ENCODE measurements around the gene CCNY.
"Not testable (repeated sequence)": the region's sequence is repeated elsewhere in the genome, so short reads cannot be mapped to it uniquely, and the experiment has no call there.

CCNY gene

DNA sequence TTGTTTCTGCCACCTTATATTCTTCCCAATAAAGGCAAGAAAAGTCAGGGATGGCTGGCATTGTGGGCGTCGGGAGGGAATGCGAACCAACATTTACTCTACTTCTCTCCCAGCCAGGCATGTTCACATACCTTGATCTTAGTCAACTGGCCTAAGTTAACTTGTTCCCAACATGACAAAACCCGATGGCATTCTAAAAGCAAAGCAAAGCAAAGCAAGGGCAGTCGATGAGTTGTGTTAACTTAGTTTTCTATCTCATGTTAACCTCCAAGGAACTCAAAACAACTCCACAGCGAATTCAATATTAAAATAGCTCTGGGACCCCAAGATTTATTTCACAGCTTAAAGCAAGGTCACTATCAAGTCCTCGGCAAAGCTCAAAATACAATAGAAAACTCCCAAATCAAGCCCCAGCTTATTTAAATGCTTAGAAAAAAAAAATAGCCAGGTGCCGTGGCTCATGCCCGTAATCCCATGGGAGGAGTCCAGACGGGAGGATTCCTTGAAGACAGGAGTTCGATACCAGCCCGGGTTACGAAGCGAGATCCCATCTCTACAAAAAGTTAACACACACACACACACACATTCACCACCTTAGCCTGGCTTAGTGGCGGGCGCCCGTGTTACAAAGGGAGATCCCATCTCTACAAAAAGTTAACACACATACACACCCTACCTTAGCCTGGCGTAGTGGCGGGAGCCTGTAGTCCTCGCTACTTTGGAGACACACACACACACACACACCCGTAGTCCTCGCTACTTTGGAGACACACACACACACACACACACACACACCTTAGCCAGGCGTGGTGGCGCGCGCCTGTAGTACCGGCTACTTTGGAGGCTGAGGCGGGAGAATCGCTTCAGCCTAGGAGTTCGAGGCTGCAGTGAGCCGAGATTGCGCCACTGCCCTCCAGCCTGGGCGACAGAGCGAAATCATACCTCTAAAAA is 901 bp upstream of the CCNY start:
- DNase-seq = no peak

DNA sequence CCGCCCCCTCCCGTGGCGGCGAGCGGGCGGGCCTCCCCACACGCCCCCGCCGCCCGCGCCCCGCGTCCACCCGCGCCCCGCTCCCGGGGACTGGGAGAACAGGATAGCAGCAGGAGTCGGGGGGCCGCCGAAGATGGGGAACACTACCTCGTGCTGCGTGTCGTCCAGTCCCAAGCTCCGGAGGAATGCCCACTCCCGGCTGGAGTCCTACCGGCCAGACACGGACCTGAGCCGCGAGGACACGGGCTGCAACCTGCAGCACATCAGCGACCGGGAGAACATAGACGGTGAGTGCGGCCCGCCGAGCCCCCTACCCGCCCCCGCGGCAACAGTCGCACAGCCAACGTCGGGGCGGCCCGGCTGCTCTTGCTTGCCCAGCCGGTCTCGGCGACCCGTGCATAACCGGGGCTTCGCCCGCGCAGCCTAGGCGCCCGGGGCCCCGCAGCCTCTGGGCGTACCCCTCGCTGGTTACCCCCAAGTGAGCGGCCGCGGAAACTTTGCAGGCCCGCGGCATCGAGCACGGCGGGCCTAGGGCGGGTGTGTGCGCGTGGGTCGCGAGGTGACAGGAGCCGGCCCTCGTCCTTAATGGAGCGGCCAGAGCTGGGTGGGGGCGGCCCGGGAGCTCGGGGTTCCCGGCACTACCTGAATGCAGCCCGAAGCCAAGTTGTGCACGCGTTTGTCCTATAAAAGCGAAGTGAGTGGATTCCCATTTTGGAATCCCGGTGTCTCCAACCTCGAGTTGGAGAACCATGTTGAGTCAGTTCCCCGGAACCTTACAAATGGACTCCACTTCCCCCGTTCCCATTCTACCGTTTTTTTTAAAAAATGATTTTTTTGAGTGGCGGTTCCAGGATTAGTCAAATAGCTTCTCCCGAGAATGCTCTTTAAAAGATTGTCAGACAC is 863 bp downstream of the CCNY start:
- no peak for DNase-seq

DNA sequence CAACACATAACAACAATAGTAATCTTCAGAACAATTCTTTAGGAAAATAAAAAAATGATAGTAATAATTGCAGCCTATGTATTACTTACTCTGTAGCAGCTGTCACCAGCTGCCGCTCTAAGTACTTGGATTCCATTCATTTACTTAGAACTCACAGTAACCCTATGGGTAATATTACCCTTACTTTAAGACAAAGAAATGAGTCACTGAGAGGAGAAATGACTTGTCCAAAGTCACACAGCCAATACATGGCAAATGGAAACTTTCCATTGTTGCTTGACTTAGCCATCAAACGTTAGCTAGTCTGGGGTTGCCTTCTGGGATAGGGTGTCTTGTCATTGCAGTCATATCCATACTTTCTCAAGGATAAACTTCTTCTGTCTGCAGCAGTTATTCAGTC is 3.6 kb downstream of the CCNY start:
- DNase-seq = no peak

DNA sequence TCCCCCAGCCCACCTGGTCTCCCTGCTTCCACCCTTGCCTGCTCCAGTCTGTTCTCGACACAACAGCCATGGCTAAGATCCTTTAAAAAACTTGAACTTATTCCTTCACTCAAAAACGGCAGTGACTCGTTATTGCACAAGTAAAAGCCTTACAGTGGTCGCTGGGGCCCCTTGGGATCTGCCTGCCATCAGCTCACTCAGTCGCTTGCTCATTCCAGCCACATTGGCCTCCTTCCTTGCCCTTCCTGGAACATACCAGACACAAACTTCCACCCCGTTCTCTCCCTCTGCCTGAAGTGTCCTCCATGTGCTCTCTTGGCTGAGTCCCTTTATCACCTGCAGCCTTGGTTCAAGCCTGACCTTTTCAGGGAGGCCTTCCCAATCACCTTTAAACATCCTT is 4.7 kb downstream of the CCNY start:
- no peak for DNase-seq

DNA sequence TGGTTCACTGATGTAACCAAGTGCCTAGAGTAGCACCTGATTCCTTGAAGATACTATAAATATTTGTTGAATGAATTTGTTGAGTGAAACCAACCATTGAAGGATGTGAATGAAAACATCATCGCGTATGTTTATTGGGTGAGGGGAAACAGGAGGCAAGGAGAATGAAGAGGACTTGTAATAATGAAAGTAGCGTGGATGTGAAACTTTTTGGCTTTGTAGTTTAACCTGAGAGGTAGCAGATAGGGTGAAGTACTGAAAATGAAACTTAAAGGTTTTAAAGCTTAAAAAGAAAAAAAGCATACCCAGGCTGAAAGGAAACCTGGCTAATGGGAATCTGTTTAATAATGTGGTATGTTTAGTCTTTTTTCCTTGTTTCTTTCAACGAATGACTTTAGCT is 5.2 kb downstream of the CCNY start:
- no peak for DNase-seq

DNA sequence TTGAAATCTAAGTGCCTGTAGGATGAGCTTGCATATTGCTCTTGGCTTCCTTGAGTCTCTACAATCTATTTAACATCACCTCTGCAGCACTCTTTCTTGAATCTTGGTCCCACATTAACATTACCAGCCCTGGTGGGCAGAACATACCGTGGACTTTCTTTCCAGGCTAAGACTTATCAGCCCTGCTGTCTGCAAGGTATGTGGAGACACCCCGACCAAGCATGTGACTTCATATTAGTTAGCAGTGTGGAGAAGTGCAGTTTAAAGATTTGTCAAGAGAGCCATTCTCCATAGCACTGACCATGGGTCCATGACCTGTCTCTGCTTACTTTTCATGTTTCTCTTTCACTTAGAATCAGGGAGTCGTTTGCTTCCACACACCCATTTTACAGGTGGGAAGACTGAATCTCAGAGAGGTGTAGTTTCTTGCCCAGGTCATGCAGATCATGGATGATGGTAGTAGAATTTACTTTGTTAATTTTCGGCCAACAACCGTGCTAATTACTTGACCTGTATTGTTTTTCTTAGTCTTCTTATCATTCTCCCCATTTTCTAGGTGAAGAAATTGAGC is 6.0 kb downstream of the CCNY start:
- DNase-seq = no peak

DNA sequence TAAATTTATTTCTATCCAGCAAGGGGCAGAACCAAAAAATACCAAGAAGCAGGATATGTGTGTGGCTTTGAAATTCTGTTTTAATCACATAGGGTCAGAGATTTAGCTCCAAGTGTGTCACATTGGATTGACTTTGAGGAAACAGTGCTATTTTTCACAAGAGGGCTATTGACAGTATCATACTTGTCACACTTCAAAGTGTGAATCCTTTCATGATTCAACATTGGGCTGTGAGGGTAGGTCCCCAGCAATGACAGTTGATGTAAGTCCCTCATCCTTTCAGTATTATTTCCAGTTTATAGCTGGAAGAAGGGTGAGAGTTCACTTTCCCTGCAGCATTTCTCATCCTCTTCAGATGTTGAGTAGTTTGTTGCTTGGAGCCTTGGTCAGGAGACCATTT is 7.4 kb downstream of the CCNY start:
- DNase-seq = no peak

DNA sequence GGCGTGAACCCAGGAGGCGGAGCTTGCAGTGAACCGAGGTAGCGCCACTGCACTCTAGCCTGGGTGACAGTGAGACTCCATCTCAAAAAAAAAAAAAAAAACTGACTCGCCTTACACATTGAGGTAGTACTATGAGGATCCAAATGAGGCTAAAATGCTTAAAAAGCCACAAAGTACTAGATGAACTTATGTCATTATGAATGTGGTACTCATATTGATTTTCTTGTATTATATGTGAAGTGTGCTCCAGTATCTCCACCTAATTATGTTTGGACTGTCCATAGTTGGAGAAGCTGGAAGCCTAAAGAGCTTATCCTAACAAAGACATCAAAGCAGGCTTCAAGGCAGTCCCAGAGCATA is 9.1 kb downstream of the CCNY start:
- no peak for DNase-seq

DNA sequence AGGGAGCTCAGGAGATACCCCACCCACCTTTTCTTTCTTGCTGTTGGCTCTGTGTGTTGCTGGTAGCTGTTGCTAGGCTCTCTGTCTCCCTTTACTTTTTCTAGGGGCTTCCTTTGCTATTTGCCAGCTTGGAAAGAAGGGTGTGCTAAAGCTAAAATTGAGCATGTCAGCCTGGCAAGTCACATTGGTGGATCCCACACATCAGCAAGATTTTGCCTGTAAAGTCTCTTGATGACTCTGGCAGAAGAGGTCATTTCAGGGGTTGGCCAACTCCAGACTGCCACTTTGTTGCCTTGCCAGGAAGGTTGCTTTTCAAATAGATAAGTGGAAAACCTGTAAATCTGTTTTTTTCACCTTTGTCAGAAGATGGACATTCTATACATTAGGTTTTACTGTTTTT is 9.9 kb downstream of the CCNY start:
- no peak for DNase-seq

DNA sequence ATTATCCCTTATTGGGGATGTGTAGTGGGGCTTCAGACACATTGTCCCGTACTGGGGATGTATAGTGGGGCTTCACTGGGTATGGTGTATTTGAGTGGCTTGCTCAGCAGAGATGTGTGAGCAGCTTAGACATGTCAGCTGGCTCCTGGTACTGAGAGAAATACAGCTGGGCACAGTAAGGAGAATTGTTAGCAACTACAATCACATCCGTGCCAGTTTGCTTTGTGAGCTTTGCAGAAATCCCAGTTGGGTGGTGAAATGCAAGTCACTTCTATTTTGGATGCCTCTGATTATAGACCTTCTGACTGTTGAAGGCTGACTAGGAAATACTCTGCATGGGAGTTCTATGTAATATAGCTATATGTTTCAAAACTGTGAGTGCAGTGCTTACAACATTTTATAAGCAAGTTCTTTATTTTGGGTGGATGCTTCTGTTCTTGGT is 10.8 kb downstream of the CCNY start:
- no peak for DNase-seq

DNA sequence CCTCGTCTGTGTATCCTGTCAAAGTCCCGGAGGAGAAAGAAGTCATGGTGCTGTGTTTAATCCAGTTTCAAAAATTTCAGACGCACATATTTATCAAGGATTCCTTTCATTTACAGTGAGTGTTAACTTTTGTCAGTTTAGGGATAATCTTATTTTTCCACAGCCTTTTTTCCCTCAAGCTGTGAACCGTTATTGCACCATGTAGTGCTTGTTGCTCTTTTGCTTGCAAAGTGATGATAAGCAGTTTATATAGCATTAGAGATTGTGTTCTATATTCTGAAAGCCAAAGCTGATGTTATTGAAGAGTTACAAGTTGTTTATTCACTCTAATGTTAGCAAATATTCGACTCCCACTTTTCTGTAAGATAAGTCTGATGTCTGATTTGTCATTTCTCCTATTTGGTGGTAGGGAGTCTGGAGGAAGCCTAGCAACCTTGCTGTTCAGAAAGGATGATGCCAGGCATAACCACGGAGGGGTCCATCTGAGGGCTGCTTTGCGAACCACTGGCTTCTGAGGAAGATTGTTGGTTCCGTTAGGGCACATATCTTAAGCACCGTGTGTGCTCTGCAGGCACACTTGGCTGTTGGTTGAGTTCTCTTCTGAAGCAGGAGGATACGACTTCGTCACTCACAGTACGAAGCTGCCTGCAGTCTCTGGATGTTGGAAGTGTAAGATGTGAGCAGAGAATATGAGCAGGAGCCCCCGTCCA is 11.7 kb downstream of the CCNY start:
- no peak for DNase-seq

DNA sequence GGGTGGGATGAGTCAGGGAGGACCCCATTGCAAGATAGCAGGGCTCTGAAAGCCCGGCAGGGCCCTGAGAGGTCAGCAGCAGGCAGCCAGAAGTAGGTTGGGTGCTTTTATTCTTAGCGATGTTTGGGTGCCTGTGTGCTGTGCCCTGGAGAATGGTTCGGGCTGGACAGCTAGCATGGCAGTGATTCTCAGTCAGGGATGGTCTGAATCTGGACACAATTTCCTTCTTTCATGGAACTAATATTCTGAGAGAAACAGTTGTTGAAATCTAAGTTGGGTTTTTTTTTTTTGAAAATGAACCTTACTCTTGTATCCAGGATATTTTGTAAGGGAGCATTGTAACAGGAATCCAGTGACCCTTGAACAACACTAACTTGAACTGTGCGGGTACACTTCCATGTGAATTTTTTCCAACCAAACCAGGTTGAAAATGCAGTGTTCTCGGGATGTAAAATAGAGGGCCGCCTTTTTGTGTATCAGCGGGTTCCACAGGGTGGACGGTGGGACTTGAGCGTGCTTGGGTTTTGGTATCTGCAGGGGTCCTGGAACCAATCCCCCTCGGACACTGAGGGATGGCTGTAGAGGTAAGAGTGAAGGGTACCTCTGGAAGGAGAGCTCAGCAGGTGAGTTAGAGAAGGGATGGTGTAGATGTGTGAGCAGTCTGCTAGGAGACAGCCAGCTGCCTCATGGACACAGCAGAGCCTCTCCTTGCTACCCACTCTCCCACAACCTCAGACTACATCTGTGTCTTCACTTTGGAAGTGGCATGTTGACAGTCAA is 12.5 kb downstream of the CCNY start:
- no peak for DNase-seq

DNA sequence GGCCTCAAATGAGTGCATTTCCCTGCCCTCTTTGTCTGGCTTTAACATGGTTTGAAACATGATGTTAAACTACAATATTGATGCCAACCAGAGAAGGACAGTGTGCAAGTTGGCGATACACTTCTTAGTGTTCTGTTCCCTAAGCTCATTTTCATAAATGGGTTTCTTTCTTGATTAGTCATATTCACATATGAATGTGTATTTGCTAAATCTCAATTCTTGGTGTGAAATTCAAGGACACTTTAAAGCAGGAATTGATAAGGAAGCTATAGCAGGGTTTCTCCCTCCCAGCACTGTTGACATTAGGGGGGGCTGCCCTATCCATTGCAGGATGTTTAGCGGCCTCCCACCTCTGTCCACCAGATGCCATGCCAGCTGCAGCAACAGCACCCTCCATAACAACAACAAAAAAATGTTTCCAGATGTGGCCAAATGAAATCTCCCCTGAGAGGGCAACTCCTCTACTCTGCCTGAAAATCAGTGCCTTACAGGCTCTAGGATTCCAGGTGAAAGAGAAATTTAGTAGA is 13.1 kb downstream of the CCNY start:
- no peak for DNase-seq

DNA sequence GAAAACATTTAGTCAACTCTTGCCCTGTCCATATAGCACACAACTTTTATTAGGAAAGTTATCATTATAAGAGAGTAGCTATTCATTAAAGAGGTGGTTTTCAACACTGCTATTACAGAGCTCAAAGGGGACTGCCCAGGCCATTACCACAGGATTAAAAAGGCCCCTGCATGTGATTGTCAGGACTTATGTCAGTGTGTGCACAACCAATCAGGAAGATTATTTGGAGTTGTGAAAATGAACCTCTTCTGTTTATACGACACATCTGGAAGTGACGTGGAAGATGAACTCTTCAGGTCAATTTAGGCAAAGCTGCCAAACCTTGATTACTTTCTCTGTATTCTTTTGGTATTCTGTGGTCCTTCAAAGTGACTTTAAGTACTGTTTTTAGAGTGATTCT is 14.7 kb downstream of the CCNY start:
- DNase-seq = no peak

DNA sequence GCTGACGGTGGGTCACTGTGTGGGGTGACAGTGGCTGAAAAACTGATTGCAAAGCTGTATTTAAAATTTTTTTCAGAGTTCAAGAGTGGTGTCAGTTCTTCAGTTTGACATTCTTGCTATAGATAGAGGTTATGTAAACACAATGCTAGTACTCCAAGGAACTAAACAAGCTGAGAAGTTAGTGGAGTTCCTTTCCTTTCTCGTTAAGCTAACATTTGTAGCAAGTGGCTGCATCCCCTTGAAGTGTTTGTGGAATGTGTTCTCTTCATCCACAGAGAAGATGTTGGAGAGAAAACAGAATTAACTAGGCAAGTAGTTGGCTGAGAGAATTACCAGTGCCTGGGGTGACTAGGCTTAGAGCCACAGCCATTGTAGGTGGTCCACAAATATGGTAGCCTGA is 15.8 kb downstream of the CCNY start:
- no peak for DNase-seq

DNA sequence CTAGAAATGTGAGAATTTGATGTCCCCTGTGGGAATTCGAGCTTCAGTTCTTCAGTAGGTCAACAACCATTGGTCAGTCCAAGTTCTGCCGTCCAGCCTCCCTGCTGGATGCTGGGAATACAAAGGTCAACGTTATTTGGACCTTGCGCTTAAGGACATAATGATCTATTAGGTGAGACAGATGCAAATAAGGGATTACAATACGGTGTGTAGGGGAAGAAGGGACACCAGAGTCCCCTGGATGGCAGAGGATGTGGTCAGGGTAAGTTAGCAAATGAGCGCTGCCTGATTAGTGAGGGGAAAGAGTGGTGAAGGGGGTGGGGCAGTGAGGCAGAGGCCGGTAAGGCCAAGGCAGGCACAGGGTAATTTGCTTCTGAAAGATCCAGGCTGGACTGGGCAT is 16.2 kb downstream of the CCNY start:
- no peak for DNase-seq

DNA sequence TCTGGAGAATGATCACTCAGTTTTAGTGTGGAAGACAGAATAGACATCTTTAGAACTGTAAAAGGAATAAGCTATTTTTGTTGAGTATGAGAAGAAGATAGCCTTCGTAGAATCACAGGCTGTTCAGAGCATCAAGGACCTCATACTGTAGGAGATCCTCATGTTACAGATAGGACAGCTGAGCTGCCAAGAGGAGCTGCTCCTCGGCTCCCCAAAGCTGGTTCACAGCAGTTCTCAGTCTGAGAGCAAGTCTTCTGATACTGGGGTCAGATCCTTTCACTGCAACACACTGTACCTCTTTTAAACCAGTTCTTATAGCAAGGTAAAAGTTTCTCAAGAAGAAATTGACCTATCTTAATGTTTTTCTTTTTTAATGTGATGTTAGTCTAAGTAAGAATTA is 17.1 kb downstream of the CCNY start:
- DNase-seq = no peak

DNA sequence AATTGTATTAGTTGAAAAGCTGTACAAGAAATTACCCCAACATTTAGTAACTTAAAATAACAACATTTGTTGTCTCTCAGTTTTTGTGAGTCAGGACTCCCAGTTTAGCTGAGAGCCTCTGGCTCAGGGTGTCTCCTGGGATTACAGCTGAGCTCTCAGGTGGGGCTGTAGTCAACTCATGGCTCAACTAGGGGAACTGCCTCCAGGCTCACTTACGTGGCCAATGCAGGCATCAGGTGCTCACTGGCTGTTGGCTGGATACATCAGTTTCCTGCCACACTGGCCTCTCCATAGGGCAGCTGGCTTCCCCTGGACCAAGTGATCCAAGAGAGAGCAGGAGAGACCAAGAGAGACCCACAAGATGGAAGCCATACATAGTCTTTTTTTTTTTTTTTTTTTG is 17.5 kb downstream of the CCNY start:
- DNase-seq = no peak

DNA sequence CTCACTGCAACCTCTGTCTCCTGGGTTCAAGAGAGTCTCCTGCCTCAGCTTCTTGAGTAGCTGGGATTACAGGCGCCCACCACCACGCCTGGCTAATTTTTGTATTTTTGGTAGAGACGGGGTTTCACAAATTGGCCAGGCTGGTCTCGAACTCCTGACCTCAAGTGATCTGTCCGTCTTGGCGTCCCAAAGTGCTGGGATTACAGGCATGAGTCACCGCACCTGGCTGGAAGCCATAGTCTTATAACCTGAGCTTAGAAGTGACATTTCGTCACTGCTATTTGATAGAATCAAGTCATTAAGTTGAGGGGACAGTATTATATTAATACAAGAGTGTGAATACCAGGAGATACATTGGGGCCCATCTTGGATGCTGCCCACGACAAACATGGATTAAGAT is 17.9 kb downstream of the CCNY start:
- not testable (repeated sequence) for DNase-seq

DNA sequence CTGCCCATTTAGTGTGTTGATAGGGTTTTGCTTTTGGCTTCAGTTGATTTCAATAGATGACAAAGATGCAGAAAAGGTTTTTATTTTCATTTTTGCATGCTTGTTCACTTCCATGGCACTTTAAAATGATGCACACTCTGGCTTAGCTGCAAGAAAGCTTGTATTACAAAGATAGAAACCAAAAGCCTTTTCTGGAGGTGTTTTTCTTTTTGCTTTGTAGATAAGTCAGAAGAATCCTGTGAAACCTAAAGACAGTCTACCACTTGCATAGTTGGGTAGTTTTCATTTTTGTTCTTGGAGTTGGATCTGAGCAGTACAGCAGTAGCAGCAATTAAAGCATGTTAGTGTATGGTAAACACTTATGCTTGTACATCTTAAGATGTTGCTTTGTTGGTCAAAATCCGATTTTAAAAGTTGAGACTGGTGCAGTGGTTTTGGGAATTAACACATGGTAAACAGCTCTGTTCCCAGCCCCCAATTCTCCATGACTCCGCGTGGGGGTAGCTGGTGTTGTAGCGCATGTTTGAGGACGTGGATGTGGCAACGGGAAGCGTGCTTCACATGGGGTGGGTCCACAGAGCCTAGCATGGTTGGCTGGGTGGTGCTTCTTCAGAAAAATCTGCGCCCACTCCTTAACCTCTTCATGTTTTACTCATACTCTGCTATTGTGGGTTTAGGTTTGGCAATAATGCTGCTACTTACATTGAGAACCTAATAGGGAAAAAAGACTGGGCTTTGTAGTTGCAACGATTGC is 19.8 kb downstream of the CCNY start:
- DNase-seq = no peak

DNA sequence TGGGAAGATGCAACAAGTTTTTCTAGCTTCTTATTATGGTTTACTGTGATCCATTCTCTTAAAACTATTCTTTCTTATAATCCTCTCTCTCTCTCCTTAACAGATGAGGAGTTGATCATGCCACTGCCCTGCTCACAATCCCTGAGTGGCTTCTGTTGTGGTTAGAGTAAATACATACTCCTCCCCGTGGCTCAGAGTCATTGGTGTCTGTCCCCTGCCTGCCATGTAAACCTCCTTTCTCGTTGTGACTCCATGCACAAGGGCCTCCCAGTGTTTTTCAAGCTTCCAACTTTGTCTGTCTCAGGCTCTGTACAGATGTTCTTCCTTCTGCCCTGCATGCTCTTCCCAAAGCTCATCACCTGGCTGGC is 20.4 kb downstream of the CCNY start:
- DNase-seq = no peak

Data from cortex of kidney (tissue), 1 donor.